ENCODE measurements around the gene BAMBI. TPM values are rescaled to one million over a fixed set of nuclear protein-coding genes. Genes with fewer than 3 reads are reported as not detected.
A peak's percentile ranks its signal among the peaks of the same experiment; 100 is the strongest.

The BAMBI gene
- total RNA-seq, 4 donors from 2014 or later: 10.6 to 16.1 (median 13.0) TPM

GRCh38 chr10:28716748-28717147 is 39.4 kb downstream of the BAMBI start:
- Histone ChIP-seq H3K27ac (no peak overlapping the region), H3K36me3 (no peaks in the 10 kb centered on the region), H3K4me3 (no peak overlapping the region), H3K27me3 (peaks cover 15% of the 10 kb centered on the region), H3K9me3 (no peaks in the 10 kb centered on the region), H3K4me1 (peaks cover under 1% of the 10 kb centered on the region)
- TF ChIP-seq POLR2AphosphoS5 (IDR thresholded peaks at IDR 0.05) (no peak), EP300 (IDR thresholded peaks at IDR 0.05) (no peak), CTCF (IDR thresholded peaks at IDR 0.05) (no peak), POLR2A (IDR thresholded peaks at IDR 0.05) (no peak)
- DNase-seq (ENCODE audit: low spot score in 2 of 2): no peak
- 86% methylated on average over 1 of the region's 1 CpG for WGBS

GRCh38 chr10:28717656-28718201 is 40.4 kb downstream of the BAMBI start:
- H3K9me3 ChIP-seq: no peaks in the 10 kb centered on the region
- no peak for DNase-seq (ENCODE audit: low spot score in 2 of 2)
- H3K4me1 ChIP-seq: peaks cover 10% of the 10 kb centered on the region
- peaks cover 25% of the 10 kb centered on the region for H3K27me3 ChIP-seq
- H3K4me3 ChIP-seq: no peak overlapping the region
- WGBS: 82% methylated on average over 3 of the region's 3 CpGs
- no peaks in the 10 kb centered on the region for H3K36me3 ChIP-seq
- no peak overlapping the region for H3K27ac ChIP-seq
- TF ChIP-seq POLR2A (IDR thresholded peaks at IDR 0.05) (no peak), POLR2AphosphoS5 (IDR thresholded peaks at IDR 0.05) (no peak), EP300 (IDR thresholded peaks at IDR 0.05) (no peak), CTCF (IDR thresholded peaks at IDR 0.05) (no peak)

GRCh38 chr10:28719789-28720436 is 42.6 kb downstream of the BAMBI start:
- no peak for DNase-seq (ENCODE audit: low spot score in 2 of 2)
- Histone ChIP-seq H3K27me3 (peaks cover 30% of the 10 kb centered on the region), H3K4me1 (peaks cover 11% of the 10 kb centered on the region), H3K4me3 (no peak overlapping the region), H3K27ac (no peak overlapping the region), H3K36me3 (no peaks in the 10 kb centered on the region), H3K9me3 (no peaks in the 10 kb centered on the region)
- 59% methylated on average over 8 of the region's 8 CpGs for WGBS
- TF ChIP-seq CTCF (IDR thresholded peaks at IDR 0.05) (no peak), EP300 (IDR thresholded peaks at IDR 0.05) (no peak), POLR2AphosphoS5 (IDR thresholded peaks at IDR 0.05) (no peak), POLR2A (IDR thresholded peaks at IDR 0.05) (no peak)

- TF ChIP-seq EP300 (IDR thresholded peaks at IDR 0.05): no peak
- no peak for TF ChIP-seq POLR2A (IDR thresholded peaks at IDR 0.05)
- TF ChIP-seq POLR2AphosphoS5 (IDR thresholded peaks at IDR 0.05): no peak
- TF ChIP-seq CTCF (IDR thresholded peaks at IDR 0.05): no peak
- WGBS: 68% methylated on average over 11 of the region's 11 CpGs
- H3K27ac ChIP-seq: no peak overlapping the region
- no peak for DNase-seq (ENCODE audit: low spot score in 2 of 2)
- H3K9me3 ChIP-seq: no peaks in the 10 kb centered on the region
- H3K27me3 ChIP-seq: peaks cover 30% of the 10 kb centered on the region
- H3K4me1 ChIP-seq: peaks cover 11% of the 10 kb centered on the region
- no peaks in the 10 kb centered on the region for H3K36me3 ChIP-seq
- H3K4me3 ChIP-seq: no peak overlapping the region
These were observed 44.1 kb downstream of the BAMBI start for GRCh38 chr10:28721318-28721951.

- Histone ChIP-seq H3K27ac (no peak overlapping the region), H3K4me3 (peak overlapping the region; percentile 42)
- TF ChIP-seq EP300 (IDR thresholded peaks at IDR 0.05) (no peak), CTCF (IDR thresholded peaks at IDR 0.05) (no peak), POLR2A (IDR thresholded peaks at IDR 0.05) (no peak), POLR2AphosphoS5 (IDR thresholded peaks at IDR 0.05) (no peak)
These were observed 44.9 kb downstream of the BAMBI start for GRCh38 chr10:28722065-28722803.

More at GRCh38 chr10:28722065-28722803, 44.9 kb downstream of the BAMBI start:
- 4% methylated on average over 34 of the region's 46 CpGs for WGBS
- Histone ChIP-seq H3K4me1 (peaks cover 11% of the 10 kb centered on the region), H3K9me3 (no peaks in the 10 kb centered on the region), H3K27me3 (peaks cover 30% of the 10 kb centered on the region), H3K36me3 (no peaks in the 10 kb centered on the region)
- no peak for DNase-seq (ENCODE audit: low spot score in 2 of 2)
